ENCODE measurements around the gene SCN1A. TPM values are rescaled to one million over a fixed set of nuclear protein-coding genes. Genes with fewer than 3 reads are reported as not detected.

SCN1A gene
- total RNA-seq, 1 experiment from 2014 or later: 1.6 TPM

GRCh38 chr2:165953306-165953654 is 174.5 kb downstream of the SCN1A start:
- H3K4me1 Mint-ChIP-seq: peaks cover 17% of the 10 kb centered on the region
- CTCF ChIA-PET: interaction anchor here (0.8 to 3.7 kb wide), 12 partner anchors 8 to 937 kb away, joined by 3 to 21 read pairs (median 4); partner anchors contain the start of gene SCN1A
- peaks cover 6% of the 10 kb centered on the region for H3K9me3 Mint-ChIP-seq
- H3K36me3 Mint-ChIP-seq: no peaks in the 10 kb centered on the region; the same call in 1 of the 2 replicates
- DNase-seq (ENCODE audit: low spot score) (no peak), ATAC-seq (peak; percentile 46; the same call in 1 of the 2 replicates)
- POLR2A ChIA-PET: interaction anchor here (0.5 to 1.2 kb wide), 4 partner anchors 22 to 196 kb away, joined by 3 to 5 read pairs (median 3); no protein-coding TSS in a partner anchor
- H3K4me3 Mint-ChIP-seq: no peak overlapping the region
- no peaks in the 10 kb centered on the region for H3K27me3 Mint-ChIP-seq (ENCODE audit: low read depth)
- no peak for TF ChIP-seq PRDM15 (CRISPR knock-in tag; IDR thresholded peaks at IDR 0.05)
- 0 out of 2 replicates have a peak, but pooled peaks have one; percentile 10 for TF ChIP-seq ARID4B (CRISPR knock-in tag; IDR thresholded peaks at IDR 0.05; ENCODE audit: borderline replicate concordance)
- no peak overlapping the region for H3K27ac Mint-ChIP-seq

- H3K27me3 Mint-ChIP-seq (ENCODE audit: low read depth): no peaks in the 10 kb centered on the region
- H3K27ac Mint-ChIP-seq: no peak overlapping the region
These were observed 175.0 kb downstream of the SCN1A start for GRCh38 chr2:165952741-165953211.

More at GRCh38 chr2:165952741-165953211, 175.0 kb downstream of the SCN1A start:
- ChIA-PET CTCF (interaction anchor here (0.9 to 3.7 kb wide), 8 partner anchors 8 to 936 kb away, joined by 3 to 21 read pairs (median 6); partner anchors contain the start of gene SCN1A), POLR2A (interaction anchor here (0.5 to 1.2 kb wide), 4 partner anchors 22 to 196 kb away, joined by 3 to 5 read pairs (median 3); no protein-coding TSS in a partner anchor)
- H3K4me3 Mint-ChIP-seq: no peak overlapping the region
- H3K4me1 Mint-ChIP-seq: peaks cover 21% of the 10 kb centered on the region
- DNase-seq (ENCODE audit: low spot score) (no peak), ATAC-seq (no peak)
- no peak for TF ChIP-seq ZNF512 (CRISPR knock-in tag; IDR thresholded peaks at IDR 0.05; ENCODE audit: borderline replicate concordance)
- TF ChIP-seq NFYB (CRISPR knock-in tag; conservative IDR thresholded peaks at IDR 0.05; ENCODE audit: low read depth): no peak
- TF ChIP-seq E2F4 (CRISPR knock-in tag; IDR thresholded peaks at IDR 0.05; ENCODE audit: borderline replicate concordance, low read depth): no peak
- no peak for TF ChIP-seq ZMAT4 (CRISPR knock-in tag; IDR thresholded peaks at IDR 0.05)
- no peak for TF ChIP-seq ELF4 (CRISPR knock-in tag; IDR thresholded peaks at IDR 0.05; ENCODE audit: low read depth)
- TF ChIP-seq KAT7 (CRISPR knock-in tag; IDR thresholded peaks at IDR 0.05; ENCODE audit: borderline replicate concordance): no peak
- no peak for TF ChIP-seq NR3C1 (CRISPR knock-in tag; conservative IDR thresholded peaks at IDR 0.05; ENCODE audit: low read depth)
- no peak for TF ChIP-seq ESRRA (CRISPR knock-in tag; IDR thresholded peaks at IDR 0.05; ENCODE audit: borderline replicate concordance)
- no peak for TF ChIP-seq ATF3 (CRISPR knock-in tag; conservative IDR thresholded peaks at IDR 0.05)
- no peak for TF ChIP-seq USF1 (CRISPR knock-in tag; IDR thresholded peaks at IDR 0.05)
- no peak for TF ChIP-seq TEAD4 (CRISPR knock-in tag; IDR thresholded peaks at IDR 0.05)
- TF ChIP-seq NFE2L1 (CRISPR knock-in tag; IDR thresholded peaks at IDR 0.05): no peak
- no peak for TF ChIP-seq TP53 (CRISPR knock-in tag; IDR thresholded peaks at IDR 0.05)
- no peak for TF ChIP-seq ZNF416 (CRISPR knock-in tag; IDR thresholded peaks at IDR 0.05)
- H3K9me3 Mint-ChIP-seq: peaks cover 6% of the 10 kb centered on the region
- H3K36me3 Mint-ChIP-seq: peaks cover 4% of the 10 kb centered on the region; the same call in 1 of the 2 replicates

Data from WTC11 (cell line).